Breast epithelium (tissue), 3 donors: ENCODE measurements around the gene TEX261.

Experiments used
- POLR2A ChIP-seq: fragments of 450-650 bp; IDR thresholded peaks from one replicate; pipeline ENCODE4 v1.6.1; 2016; ENCODE audit warnings: antibody characterized with exemption, mild to moderate bottlenecking, moderate library complexity
- TF ChIP-seq, protein P1 (sequence below), 3 donors: fragments of 450-650 bp; IDR thresholded peaks; one replicate each; pipeline ENCODE4 v1.5.1; 2016 to 2017; ENCODE audit warnings: antibody characterized with exemption in 3 of 3, mild to moderate bottlenecking in 3 of 3, moderate library complexity in 3 of 3

DNA sequence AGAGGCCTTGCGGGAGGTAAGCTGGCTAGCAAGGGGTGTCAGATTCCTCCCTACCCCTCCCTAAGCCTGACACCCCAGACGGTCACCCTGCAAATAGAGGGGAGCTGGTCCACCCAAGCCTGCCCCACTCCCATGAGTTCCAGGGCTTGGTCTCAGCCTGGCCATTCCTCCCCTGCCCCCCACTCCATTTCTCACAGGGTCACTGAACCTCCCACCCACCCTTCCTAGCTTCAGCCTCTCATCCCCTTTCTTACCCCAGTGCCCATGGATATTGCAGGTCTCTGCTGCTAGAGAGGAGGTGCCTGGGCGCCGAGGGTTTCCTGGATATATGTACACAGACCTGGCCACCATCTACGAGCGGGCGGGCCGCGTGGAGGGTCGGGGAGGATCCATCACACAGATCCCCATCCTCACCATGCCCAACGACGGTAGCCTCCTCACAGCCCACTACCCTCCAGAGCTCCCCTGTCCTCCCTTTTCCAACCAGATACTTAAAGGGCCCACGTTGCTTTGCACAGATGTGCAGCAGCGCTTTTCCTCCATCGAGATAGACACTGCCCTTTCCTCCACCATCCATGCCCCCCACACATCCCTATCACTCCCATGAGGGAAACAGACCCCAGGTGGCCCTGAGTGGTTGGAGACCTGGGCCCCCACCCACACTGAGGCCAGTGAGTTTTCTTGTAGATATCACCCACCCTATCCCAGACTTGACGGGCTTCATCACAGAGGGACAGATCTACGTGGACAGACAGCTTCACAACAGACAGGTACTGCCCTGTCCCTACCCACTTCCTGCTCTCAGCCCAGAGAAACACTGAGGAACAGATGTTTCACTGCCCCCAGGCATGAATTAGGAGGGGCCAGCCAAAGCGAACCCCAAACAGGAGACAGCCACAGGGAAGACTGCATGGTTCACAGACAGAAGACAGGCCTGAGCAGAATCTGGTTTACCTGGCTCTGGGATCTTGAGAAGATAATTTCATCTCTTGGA lies 31.5 kb downstream of the TEX261 start:
- TF ChIP-seq, protein P1, sequence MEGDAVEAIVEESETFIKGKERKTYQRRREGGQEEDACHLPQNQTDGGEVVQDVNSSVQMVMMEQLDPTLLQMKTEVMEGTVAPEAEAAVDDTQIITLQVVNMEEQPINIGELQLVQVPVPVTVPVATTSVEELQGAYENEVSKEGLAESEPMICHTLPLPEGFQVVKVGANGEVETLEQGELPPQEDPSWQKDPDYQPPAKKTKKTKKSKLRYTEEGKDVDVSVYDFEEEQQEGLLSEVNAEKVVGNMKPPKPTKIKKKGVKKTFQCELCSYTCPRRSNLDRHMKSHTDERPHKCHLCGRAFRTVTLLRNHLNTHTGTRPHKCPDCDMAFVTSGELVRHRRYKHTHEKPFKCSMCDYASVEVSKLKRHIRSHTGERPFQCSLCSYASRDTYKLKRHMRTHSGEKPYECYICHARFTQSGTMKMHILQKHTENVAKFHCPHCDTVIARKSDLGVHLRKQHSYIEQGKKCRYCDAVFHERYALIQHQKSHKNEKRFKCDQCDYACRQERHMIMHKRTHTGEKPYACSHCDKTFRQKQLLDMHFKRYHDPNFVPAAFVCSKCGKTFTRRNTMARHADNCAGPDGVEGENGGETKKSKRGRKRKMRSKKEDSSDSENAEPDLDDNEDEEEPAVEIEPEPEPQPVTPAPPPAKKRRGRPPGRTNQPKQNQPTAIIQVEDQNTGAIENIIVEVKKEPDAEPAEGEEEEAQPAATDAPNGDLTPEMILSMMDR (IDR thresholded peaks at IDR 0.05), result no peak
- TF ChIP-seq POLR2A, result no peak
